WTC11 (cell line): ENCODE results near the gene PRKAR1B. TPM values are rescaled to one million over a fixed set of nuclear protein-coding genes. Genes with fewer than 3 reads are reported as not detected.

ENCODE experiments used
- ATAC-seq: fragments of 200-7000 bp; cut with Tn5 transposase; 2 replicates; pipeline ENCODE4 v1.10.0; 2021; ENCODE audit warnings: mild to moderate bottlenecking, moderate library complexity
- CTCF ChIA-PET: fragments of 300-600 bp; sonication (Branson Sonifier 250); formaldehyde crosslinking; loops from one replicate; lab custom pipeline; 2021; ENCODE audit warnings: antibody characterized with exemption; lab: Charles Lee
- POLR2A ChIA-PET: fragments of 350-600 bp; sonication (Branson Sonifier 250); formaldehyde crosslinking; loops from one replicate; lab custom pipeline; 2021; ENCODE audit warnings: antibody characterized with exemption; lab: Charles Lee
- DNase-seq: peaks from one replicate; pipeline ENCODE4 v3.0.0; 2021; ENCODE audit warnings: low spot score
- H3K27ac Mint-ChIP-seq: 2 replicates; pipeline ENCODE4 v1.8.0; 2021; ENCODE audit warnings: mixed read lengths
- H3K27me3 Mint-ChIP-seq: 2 replicates; pipeline ENCODE4 v1.8.0; 2021; ENCODE audit warnings: low read depth, mild to moderate bottlenecking, moderate library complexity, mixed read lengths
- H3K36me3 Mint-ChIP-seq: 2 replicates; pipeline ENCODE4 v1.8.0; 2021; ENCODE audit warnings: mixed read lengths
- H3K4me1 Mint-ChIP-seq: 2 replicates; pipeline ENCODE4 v1.8.0; 2022; ENCODE audit warnings: mixed read lengths
- H3K4me3 Mint-ChIP-seq: 2 replicates; pipeline ENCODE4 v1.8.0; 2021; ENCODE audit warnings: mild to moderate bottlenecking, moderate library complexity, mixed read lengths
- H3K9me3 Mint-ChIP-seq: 2 replicates; pipeline ENCODE4 v1.8.0; 2021; ENCODE audit warnings: mixed read lengths
- AFF4 ChIP-seq: sonication (generic); formaldehyde crosslinking; IDR thresholded peaks from 2 replicates; pipeline ENCODE4 v1.8.1; 2023; ENCODE audit warnings: mild to moderate bottlenecking, missing genetic modification reagents, borderline replicate concordance
- ATF1 ChIP-seq: sonication (generic); formaldehyde crosslinking; IDR thresholded peaks from 2 replicates; pipeline ENCODE4 v1.8.1; 2023; ENCODE audit warnings: mild to moderate bottlenecking, moderate library complexity, missing genetic modification reagents
- ATF2 ChIP-seq: sonication (generic); formaldehyde crosslinking; IDR thresholded peaks from 2 replicates; pipeline ENCODE4 v1.8.1; 2022; ENCODE audit warnings: low read depth, missing genetic modification reagents, borderline replicate concordance
- ATF3 ChIP-seq: sonication (generic); formaldehyde crosslinking; conservative IDR thresholded peaks from 2 replicates; pipeline ENCODE4 v1.8.1; 2022; ENCODE audit warnings: mild to moderate bottlenecking, missing genetic modification reagents
- CDX4 ChIP-seq: fragments of 250-450 bp; sonication (Bioruptor Pico); IDR thresholded peaks from 2 replicates; pipeline ENCODE4 v1.9.0; 2021; ENCODE audit warnings: moderate library complexity, mild to moderate bottlenecking, inconsistent platforms, borderline replicate concordance
- E2F5 ChIP-seq: sonication (generic); formaldehyde crosslinking; IDR thresholded peaks from 2 replicates; pipeline ENCODE4 v1.8.1; 2022; ENCODE audit warnings: mild to moderate bottlenecking, moderate library complexity, missing genetic modification reagents
- ELF4 ChIP-seq: sonication (generic); formaldehyde crosslinking; IDR thresholded peaks from 2 replicates; pipeline ENCODE4 v1.8.1; 2022; ENCODE audit warnings: low read depth, mild to moderate bottlenecking, moderate library complexity, missing genetic modification reagents
- NFE2L1 ChIP-seq: sonication (generic); formaldehyde crosslinking; IDR thresholded peaks from 2 replicates; pipeline ENCODE4 v1.8.1; 2023; ENCODE audit warnings: missing genetic modification reagents
- RELA ChIP-seq: sonication (generic); formaldehyde crosslinking; IDR thresholded peaks from 2 replicates; pipeline ENCODE4 v1.8.1; 2022; ENCODE audit warnings: missing genetic modification reagents, mild to moderate bottlenecking, borderline replicate concordance
- RORB ChIP-seq: fragments of 250-450 bp; sonication (Bioruptor Pico); IDR thresholded peaks from 2 replicates; pipeline ENCODE4 v1.9.0; 2021; ENCODE audit warnings: mild to moderate bottlenecking
- SMAD4 ChIP-seq: sonication (generic); formaldehyde crosslinking; IDR thresholded peaks from 2 replicates; pipeline ENCODE4 v1.8.0; 2022; ENCODE audit warnings: mild to moderate bottlenecking, missing genetic modification reagents
- TEAD4 ChIP-seq: sonication (generic); formaldehyde crosslinking; IDR thresholded peaks from 2 replicates; pipeline ENCODE4 v1.8.0; 2022; ENCODE audit warnings: mild to moderate bottlenecking, missing genetic modification reagents
- ZNF121 ChIP-seq: sonication (generic); formaldehyde crosslinking; IDR thresholded peaks from 2 replicates; pipeline ENCODE4 v1.8.0; 2023; ENCODE audit warnings: missing genetic modification reagents
- ZNF138 ChIP-seq: sonication (generic); formaldehyde crosslinking; conservative IDR thresholded peaks from 2 replicates; pipeline ENCODE4 v1.8.1; 2022; ENCODE audit warnings: mild to moderate bottlenecking, moderate library complexity, missing genetic modification reagents
- ZNF219 ChIP-seq: sonication (generic); formaldehyde crosslinking; IDR thresholded peaks from 2 replicates; pipeline ENCODE4 v1.8.0; 2023; ENCODE audit warnings: missing genetic modification reagents, mild to moderate bottlenecking, borderline replicate concordance
- ZNF281 ChIP-seq: sonication (generic); formaldehyde crosslinking; IDR thresholded peaks from 2 replicates; pipeline ENCODE4 v1.8.0; 2023; ENCODE audit warnings: mild to moderate bottlenecking, missing genetic modification reagents
- ZNF317 ChIP-seq: sonication (generic); formaldehyde crosslinking; IDR thresholded peaks from 2 replicates; pipeline ENCODE4 v1.8.1; 2023; ENCODE audit warnings: low read depth, mild to moderate bottlenecking, moderate library complexity, missing genetic modification reagents, borderline replicate concordance
- ZNF416 ChIP-seq: fragments of 250-450 bp; sonication (Bioruptor Pico); IDR thresholded peaks from 2 replicates; pipeline ENCODE4 v1.9.0; 2021; ENCODE audit warnings: mild to moderate bottlenecking, inconsistent platforms
- ZNF423 ChIP-seq: fragments of 250-450 bp; sonication (Bioruptor Pico); IDR thresholded peaks from 2 replicates; pipeline ENCODE4 v2.1.2; 2022; ENCODE audit warnings: mild to moderate bottlenecking, moderate library complexity
- ZNF532 ChIP-seq: fragments of 250-450 bp; sonication (Bioruptor Pico); IDR thresholded peaks from 2 replicates; pipeline ENCODE4 v1.9.0; 2021; ENCODE audit warnings: mild to moderate bottlenecking, borderline replicate concordance
- ZNF671 ChIP-seq: fragments of 250-450 bp; sonication (Bioruptor Pico); IDR thresholded peaks from 2 replicates; pipeline ENCODE4 v1.8.0; 2021; ENCODE audit warnings: mild to moderate bottlenecking
- total RNA-seq: library from RNA; stranded (reverse); gene quantifications from 3 replicates; pipeline ENCODE4 v1.2.3, GENCODE V29; 2021

PRKAR1B gene
- total RNA-seq, 1 experiment from 2014 or later = 43.6 TPM

GRCh38 chr7:726084-726853 lies 812 bp downstream of the PRKAR1B start, which contains the start of gene DNAAF5:
Gene DNAAF5, plus strand, starts transcription at chr7:726699. Its CDS starts 22 bp downstream, at chr7:726721.
- Mint-ChIP-seq H3K4me3 (peak within 1 kb of the TSS; percentile 80), H3K4me1 (peaks cover 15% of the 10 kb centered on the region), H3K36me3 (peaks cover 58% of the 10 kb centered on the region), H3K9me3 (peaks cover 39% of the 10 kb centered on the region), H3K27me3 (peaks cover 5% of the 10 kb centered on the region; the same call in 1 of the 2 replicates), H3K27ac (no peak within 1 kb of the TSS)
- CTCF ChIA-PET = no interaction called here
- ATAC-seq = peak; percentile 63
- DNase-seq = peak; percentile 83
- POLR2A ChIA-PET = interaction anchor here (1.1 kb wide), 1 partner anchor 15 kb away, joined by 4 read pairs; no protein-coding TSS in a partner anchor
- 0 out of 2 replicates have a peak, but pooled peaks have one; percentile 58 for TF ChIP-seq ZNF416 (CRISPR knock-in tag)
- no peak for TF ChIP-seq RORB
- TF ChIP-seq E2F5 (CRISPR knock-in tag) = no peak; the same call in 1 of the 2 replicates
- no peak for TF ChIP-seq ZNF121 (CRISPR knock-in tag)
- no peak for TF ChIP-seq ZNF219
- 0 out of 2 replicates have a peak, but pooled peaks have one; percentile 46 for TF ChIP-seq TEAD4
- TF ChIP-seq SMAD4 = no peak
- TF ChIP-seq ELF4 (CRISPR knock-in tag) = 0 out of 2 replicates have a peak, but pooled peaks have one; percentile 15
- no peak for TF ChIP-seq ZNF671 (CRISPR knock-in tag)
- no peak for TF ChIP-seq ZNF532 (CRISPR knock-in tag)
- no peak for TF ChIP-seq ZNF317 (CRISPR knock-in tag)
- TF ChIP-seq ATF3 (CRISPR knock-in tag) = no peak
- TF ChIP-seq RELA (CRISPR knock-in tag) = 0 out of 2 replicates have a peak, but pooled peaks have one; percentile 68
- peak; percentile 22; the same call in 1 of the 2 replicates for TF ChIP-seq ZNF423 (CRISPR knock-in tag)
- TF ChIP-seq NFE2L1 = peak; percentile 91; the same call in 1 of the 2 replicates
- no peak for TF ChIP-seq AFF4 (CRISPR knock-in tag)
- TF ChIP-seq ATF1 (CRISPR knock-in tag) = no peak; the same call in 1 of the 2 replicates
- TF ChIP-seq ZNF281 (CRISPR knock-in tag) = no peak
- no peak for TF ChIP-seq CDX4 (CRISPR knock-in tag)
- TF ChIP-seq ATF2 (CRISPR knock-in tag) = no peak
- 0 out of 2 replicates have a peak, but pooled peaks have one; percentile 40 for TF ChIP-seq ZNF138 (CRISPR knock-in tag)
